IMR-90 (cell line): ENCODE results near the gene KIFAP3. TPM values are rescaled to one million over a fixed set of nuclear protein-coding genes. Genes with fewer than 3 reads are reported as not detected.

Source experiments
- ATAC-seq: fragments of 200-7000 bp; cut with Tn5 transposase; 2 replicates; pipeline ENCODE4 v1.9.1; 2020; ENCODE audit warnings: low read depth, mild to moderate bottlenecking, moderate library complexity
- BruUV-seq: library from RNA; stranded (reverse); fragments of 400-500 nt; replicated peaks from 2 replicates; lab custom pipeline; 2021; lab: Mats Ljungman, UMichigan
- CTCF ChIA-PET: fragments of 300-600 bp; formaldehyde crosslinking; extraction: SDS; loops from one replicate; lab custom pipeline; 2021; ENCODE audit warnings: antibody characterized with exemption; lab: Yijun Ruan, JAX
- POLR2A ChIA-PET: fragments of 300-600 bp; sonication (Branson Sonifier 250); formaldehyde crosslinking; loops from one replicate; lab custom pipeline; 2022; ENCODE audit warnings: antibody characterized with exemption; ENCODE audit not compliant: unreplicated experiment; lab: Charles Lee
- DNase-seq: peaks from one replicate; pipeline ENCODE4 v3.0.0; 2013
- H2AFZ ChIP-seq: replicated peaks from 2 replicates; pipeline ENCODE3; 2013; ENCODE audit warnings: low read length, mild to moderate bottlenecking; ENCODE audit not compliant: poor library complexity
- H2AK5ac ChIP-seq: 2 replicates; pipeline ENCODE4 v1.6.1; 2013; ENCODE audit warnings: low read depth, low read length, inconsistent platforms
- H2AK9ac ChIP-seq: replicated peaks from 2 replicates; pipeline ENCODE3; 2013; ENCODE audit warnings: mild to moderate bottlenecking, low read depth, low read length, moderate library complexity; ENCODE audit not compliant: poor library complexity
- H2BK120ac ChIP-seq: 2 replicates; pipeline ENCODE4 v1.6.1; 2013; ENCODE audit warnings: low read depth, low read length, inconsistent platforms
- H2BK15ac ChIP-seq: 3 replicates; pipeline ENCODE4 v1.6.1; 2013; ENCODE audit warnings: low read depth, low read length, inconsistent platforms
- H2BK20ac ChIP-seq: 2 replicates; pipeline ENCODE4 v1.6.1; 2013; ENCODE audit warnings: low read depth, mild to moderate bottlenecking, inconsistent platforms, low read length, moderate library complexity
- H2BK5ac ChIP-seq: 2 replicates; pipeline ENCODE4 v1.6.1; 2013; ENCODE audit warnings: mild to moderate bottlenecking, low read depth, low read length, inconsistent platforms; ENCODE audit not compliant: poor library complexity, severe bottlenecking
- H3K14ac ChIP-seq: replicated peaks from 2 replicates; pipeline ENCODE4 v1.6.1; 2013; ENCODE audit warnings: low read depth, low read length, inconsistent platforms
- H3K18ac ChIP-seq: 2 replicates; pipeline ENCODE4 v1.6.1; 2013; ENCODE audit warnings: low read depth, low read length, control low read depth
- H3K23ac ChIP-seq: 2 replicates; pipeline ENCODE4 v1.6.1; 2013; ENCODE audit warnings: low read depth, low read length, inconsistent platforms
- H3K27ac ChIP-seq: 2 replicates; pipeline ENCODE4 v1.5.1; 2013; ENCODE audit warnings: mild to moderate bottlenecking, control low read depth, low read length; ENCODE audit not compliant: insufficient read depth
- H3K27me3 ChIP-seq: 2 replicates; pipeline ENCODE4 v1.6.1; 2013; ENCODE audit warnings: low read length; ENCODE audit not compliant: control insufficient read depth, insufficient read depth
- H3K36me3 ChIP-seq: 2 replicates; pipeline ENCODE4 v1.6.1; 2013; ENCODE audit warnings: low read length, mixed read lengths; ENCODE audit not compliant: control insufficient read depth, insufficient read depth
- H3K4ac ChIP-seq: 2 replicates; pipeline ENCODE4 v1.6.1; 2013; ENCODE audit warnings: low read depth, low read length, inconsistent platforms
- H3K4me1 ChIP-seq: 2 replicates; pipeline ENCODE4 v1.6.1; 2013; ENCODE audit warnings: low read length, mixed read lengths; ENCODE audit not compliant: control insufficient read depth, insufficient read depth
- H3K4me2 ChIP-seq: 2 replicates; pipeline ENCODE4 v1.6.1; 2013; ENCODE audit warnings: low read depth, mild to moderate bottlenecking, control low read depth, low read length, moderate library complexity
- H3K4me3 ChIP-seq: 2 replicates; pipeline ENCODE4 v1.5.1; 2013; ENCODE audit warnings: low read depth, mild to moderate bottlenecking, control low read depth, low read length, moderate library complexity; ENCODE audit not compliant: insufficient read depth
- H3K56ac ChIP-seq: 2 replicates; pipeline ENCODE4 v1.6.1; 2013; ENCODE audit warnings: low read length, inconsistent platforms; ENCODE audit not compliant: insufficient read depth; ENCODE audit errors: extremely low read depth
- H3K79me1 ChIP-seq, 2 experiments: 2 replicates each; pipeline ENCODE4 v1.6.1; 2013; ENCODE audit warnings: low read length in 2 of 2, inconsistent platforms in 1 of 2, low read depth in 1 of 2
- H3K9ac ChIP-seq: 2 replicates; pipeline ENCODE4 v1.6.1; 2013; ENCODE audit warnings: low read depth, low read length, control low read depth
- H3K9me1 ChIP-seq: 2 replicates; pipeline ENCODE4 v1.6.1; 2013; ENCODE audit warnings: low read length, inconsistent platforms; ENCODE audit not compliant: insufficient read depth
- H3K9me3 ChIP-seq: 2 replicates; pipeline ENCODE4 v1.6.1; 2013; ENCODE audit warnings: low read length; ENCODE audit not compliant: control insufficient read depth, insufficient read depth
- H4K20me1 ChIP-seq: 2 replicates; pipeline ENCODE4 v1.6.1; 2013; ENCODE audit warnings: low read length, inconsistent platforms; ENCODE audit not compliant: insufficient read depth
- H4K5ac ChIP-seq: 2 replicates; pipeline ENCODE4 v1.6.1; 2013; ENCODE audit warnings: mild to moderate bottlenecking, low read depth, low read length, control low read depth
- H4K8ac ChIP-seq, 2 experiments: 2 replicates each; pipeline ENCODE4 v1.6.1; 2013; ENCODE audit warnings: low read depth in 2 of 2, low read length in 2 of 2, control low read depth in 1 of 2, inconsistent platforms in 1 of 2
- H4K91ac ChIP-seq: 2 replicates; pipeline ENCODE4 v1.6.1; 2013; ENCODE audit warnings: low read depth, low read length, inconsistent platforms; ENCODE audit not compliant: insufficient read depth
- CTCF ChIP-seq: conservative IDR thresholded peaks from 2 replicates; pipeline ENCODE4 v1.5.1; 2012; ENCODE audit warnings: mild to moderate bottlenecking, low read depth, low read length, improper control_type of control experiment
- RAD21 ChIP-seq: IDR thresholded peaks from 2 replicates; pipeline ENCODE4 v1.6.1; 2012; ENCODE audit warnings: low read length, improper control_type of control experiment
- RCOR1 ChIP-seq: IDR thresholded peaks from 2 replicates; pipeline ENCODE4 v1.6.1; 2012; ENCODE audit warnings: mild to moderate bottlenecking, low read length, improper control_type of control experiment; ENCODE audit not compliant: insufficient replicate concordance
- WGBS, 2 experiments: methylation state at CpG; one replicate each; pipeline versions ENCODE4 v1.1.5 to v1.1.7; 2013; ENCODE audit warnings: missing lambda C conversion rate in 2 of 2; ENCODE audit not compliant: insufficient read length in 1 of 2; ENCODE audit errors: extremely low coverage in 2 of 2; 5-methylcytosine and 5-hydroxymethylcytosine counted together
- dilution Hi-C: fragments of 300-500 bp; cut with HindIII; formaldehyde crosslinking; loops from one replicate; pipeline ENCODE4 v1.14.3; 2018; ENCODE audit warnings: low sequenced_read_pairs; ENCODE audit not compliant: unreplicated experiment
- in situ Hi-C: fragments of 300-500 bp; cut with MboI; formaldehyde crosslinking; loops from 3 replicates; pipeline ENCODE4 v1.14.3; 2019; ENCODE audit warnings: low sequenced_read_pairs, inconsistent platforms, mixed read lengths
- intact Hi-C: fragments of 100-400 bp; cut with micrococcal nuclease; formaldehyde crosslinking; loops from 2 replicates; pipeline ENCODE4 v1.10.0; 2022
- polyA plus RNA-seq, 3 experiments: library from polyadenylated mRNA; depleted of rRNA; stranded (reverse); fragments of >200 nt; gene quantifications; 2 replicates each; pipeline ENCODE4 v1.2.3, GENCODE V29; 2012; ENCODE audit warnings: low replicate concordance in 1 of 3
- total RNA-seq: library from RNA; depleted of rRNA; stranded (reverse); fragments of >200 nt; gene quantifications from 2 replicates; pipeline ENCODE4 v1.2.3, GENCODE V29; 2012

KIFAP3 gene
- total and polyA plus RNA-seq, 2 of the 4 experiments (the other 2 are of a cell fraction): 10.5 to 10.9 TPM

GRCh38 chr1:170122366-170122765, 47.9 kb upstream of the KIFAP3 start:
- Histone ChIP-seq H2BK5ac (no peak overlapping the region), H3K4ac (no peak overlapping the region), H3K9me1 (no peaks in the 10 kb centered on the region), H3K23ac (no peak overlapping the region), H3K36me3 (no peaks in the 10 kb centered on the region), H2AFZ (no peak overlapping the region), H3K4me3 (no peak overlapping the region), H3K4me2 (no peak overlapping the region), H3K79me1 (no peaks in the 10 kb centered on the region), H2BK20ac (no peak overlapping the region), H4K91ac (no peak overlapping the region), H3K9me3 (no peaks in the 10 kb centered on the region), H3K27ac (no peak overlapping the region), H3K4me1 (no peaks in the 10 kb centered on the region), H3K18ac (no peak overlapping the region), H4K5ac (no peak overlapping the region), H2AK9ac (no peak overlapping the region), H4K20me1 (no peaks in the 10 kb centered on the region), H3K56ac (no peak overlapping the region), H4K8ac (no peak overlapping the region), H3K14ac (no peak overlapping the region), H2BK120ac (no peak overlapping the region), H2AK5ac (no peak overlapping the region), H3K27me3 (no peaks in the 10 kb centered on the region), H3K9ac (no peak overlapping the region), H2BK15ac (no peak overlapping the region)
- in situ Hi-C loops: no loop called here
- no CpG with 5 or more reads among the region's 6 CpGs for WGBS, 2 experiments
- dilution Hi-C loops: no loop called here
- intact Hi-C loops: no loop called here
- no TSS peak for BruUV-seq
- TF ChIP-seq RAD21 (no peak), RCOR1 (no peak), CTCF (no peak)
- CTCF ChIA-PET: no interaction called here
- ATAC-seq (no peak), DNase-seq (no peak)
- POLR2A ChIA-PET: no interaction called here
